HFFc6 (cell line): Measurements from ENCODE around the gene LSM6. TPM values are rescaled to one million over a fixed set of nuclear protein-coding genes. Genes with fewer than 3 reads are reported as not detected.

Source experiments
- DNase-seq: peaks from one replicate; pipeline ENCODE4 v3.0.0-alpha.2; 2018
- H3K27ac Mint-ChIP-seq: 2 replicates; pipeline ENCODE4 v1.8.0; 2020; ENCODE audit warnings: mild to moderate bottlenecking, mixed read lengths
- H3K27me3 Mint-ChIP-seq: 2 replicates; pipeline ENCODE4 v1.8.0; 2021; ENCODE audit warnings: mild to moderate bottlenecking, moderate library complexity, mixed read lengths; ENCODE audit not compliant: insufficient read depth
- H3K36me3 Mint-ChIP-seq: 2 replicates; pipeline ENCODE4 v1.8.0; 2021; ENCODE audit warnings: low read depth, mixed read lengths
- H3K4me1 Mint-ChIP-seq: 2 replicates; pipeline ENCODE4 v1.8.0; 2020; ENCODE audit warnings: low read depth, mixed read lengths
- H3K4me3 Mint-ChIP-seq: 2 replicates; pipeline ENCODE4 v1.8.0; 2020; ENCODE audit warnings: mild to moderate bottlenecking, moderate library complexity, mixed read lengths
- H3K9me3 Mint-ChIP-seq: 2 replicates; pipeline ENCODE4 v1.8.0; 2020; ENCODE audit warnings: mild to moderate bottlenecking, mixed read lengths
- total RNA-seq, 6 experiments: library from RNA; stranded (reverse); fragmentation: NEBNext Ultra II Directional; extraction: Animal tissue kit (Norgen Biotek cat#: 25700); gene quantifications; 2 replicates in 1 of 6; 3 replicates in 5 of 6; pipeline ENCODE4 v1.2.3, GENCODE V29; 2021
- TF ChIP-seq, protein P1 (sequence below): fragments of 200-600 bp; sonication (generic); IDR thresholded peaks from 2 replicates; pipeline ENCODE4 v1.5.0; 2021; ENCODE audit warnings: antibody characterized with exemption, mild to moderate bottlenecking

The LSM6 gene
- total RNA-seq, 6 experiments from 2014 or later, result 18.8 to 27.9 (median 21.7) TPM

- no peak overlapping the region for H3K4me3 Mint-ChIP-seq
- peaks cover 6% of the 10 kb centered on the region; the same call in 1 of the 2 replicates for H3K4me1 Mint-ChIP-seq
- no peaks in the 10 kb centered on the region for H3K36me3 Mint-ChIP-seq
- TF ChIP-seq, protein P1, sequence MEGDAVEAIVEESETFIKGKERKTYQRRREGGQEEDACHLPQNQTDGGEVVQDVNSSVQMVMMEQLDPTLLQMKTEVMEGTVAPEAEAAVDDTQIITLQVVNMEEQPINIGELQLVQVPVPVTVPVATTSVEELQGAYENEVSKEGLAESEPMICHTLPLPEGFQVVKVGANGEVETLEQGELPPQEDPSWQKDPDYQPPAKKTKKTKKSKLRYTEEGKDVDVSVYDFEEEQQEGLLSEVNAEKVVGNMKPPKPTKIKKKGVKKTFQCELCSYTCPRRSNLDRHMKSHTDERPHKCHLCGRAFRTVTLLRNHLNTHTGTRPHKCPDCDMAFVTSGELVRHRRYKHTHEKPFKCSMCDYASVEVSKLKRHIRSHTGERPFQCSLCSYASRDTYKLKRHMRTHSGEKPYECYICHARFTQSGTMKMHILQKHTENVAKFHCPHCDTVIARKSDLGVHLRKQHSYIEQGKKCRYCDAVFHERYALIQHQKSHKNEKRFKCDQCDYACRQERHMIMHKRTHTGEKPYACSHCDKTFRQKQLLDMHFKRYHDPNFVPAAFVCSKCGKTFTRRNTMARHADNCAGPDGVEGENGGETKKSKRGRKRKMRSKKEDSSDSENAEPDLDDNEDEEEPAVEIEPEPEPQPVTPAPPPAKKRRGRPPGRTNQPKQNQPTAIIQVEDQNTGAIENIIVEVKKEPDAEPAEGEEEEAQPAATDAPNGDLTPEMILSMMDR, result no peak
- H3K27me3 Mint-ChIP-seq, result no peaks in the 10 kb centered on the region; the same call in none of the 2 replicates
- no peak overlapping the region for H3K27ac Mint-ChIP-seq
- H3K9me3 Mint-ChIP-seq, result peaks cover 6% of the 10 kb centered on the region; the same call in 1 of the 2 replicates
- DNase-seq, result no peak
Measured at GRCh38 chr4:146158036-146158745, 17.3 kb upstream of the LSM6 start.

- TF ChIP-seq, protein P1, result no peak
- peak overlapping the region; percentile 18; the same call in 1 of the 2 replicates for H3K4me3 Mint-ChIP-seq
- no peaks in the 10 kb centered on the region for H3K27me3 Mint-ChIP-seq
- DNase-seq, result no peak
- peaks cover 6% of the 10 kb centered on the region; the same call in 1 of the 2 replicates for H3K9me3 Mint-ChIP-seq
- H3K27ac Mint-ChIP-seq, result no peak overlapping the region
- H3K4me1 Mint-ChIP-seq, result peaks cover 6% of the 10 kb centered on the region; the same call in 1 of the 2 replicates
- no peaks in the 10 kb centered on the region for H3K36me3 Mint-ChIP-seq
Measured at GRCh38 chr4:146159384-146160058, 16.0 kb upstream of the LSM6 start.

DNA sequence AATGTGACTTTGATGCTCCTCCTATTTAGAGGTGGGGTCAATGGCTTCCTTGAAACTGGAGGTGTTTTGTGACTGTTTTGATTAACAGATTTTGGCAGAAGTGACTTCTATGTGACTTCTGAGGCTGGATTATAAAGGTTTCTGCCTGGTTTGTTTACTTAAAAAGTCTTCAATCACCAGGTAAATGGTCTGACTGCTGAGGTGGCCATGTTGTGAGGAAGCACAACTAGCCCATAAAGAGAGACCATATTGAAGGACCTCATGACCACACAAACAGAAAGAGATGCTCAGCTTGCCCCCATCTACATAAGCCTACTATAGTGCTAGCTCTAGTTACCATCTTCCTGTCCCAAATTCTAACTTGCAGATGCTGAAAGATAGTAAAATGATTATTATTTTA is 14.3 kb upstream of the LSM6 start:
- peaks cover 6% of the 10 kb centered on the region; the same call in 1 of the 2 replicates for H3K9me3 Mint-ChIP-seq
- DNase-seq, result no peak
- H3K27me3 Mint-ChIP-seq, result no peaks in the 10 kb centered on the region
- TF ChIP-seq, protein P1, result no peak
- no peaks in the 10 kb centered on the region for H3K36me3 Mint-ChIP-seq
- no peak overlapping the region for H3K27ac Mint-ChIP-seq
- peaks cover 14% of the 10 kb centered on the region for H3K4me1 Mint-ChIP-seq
- no peak overlapping the region for H3K4me3 Mint-ChIP-seq

DNA sequence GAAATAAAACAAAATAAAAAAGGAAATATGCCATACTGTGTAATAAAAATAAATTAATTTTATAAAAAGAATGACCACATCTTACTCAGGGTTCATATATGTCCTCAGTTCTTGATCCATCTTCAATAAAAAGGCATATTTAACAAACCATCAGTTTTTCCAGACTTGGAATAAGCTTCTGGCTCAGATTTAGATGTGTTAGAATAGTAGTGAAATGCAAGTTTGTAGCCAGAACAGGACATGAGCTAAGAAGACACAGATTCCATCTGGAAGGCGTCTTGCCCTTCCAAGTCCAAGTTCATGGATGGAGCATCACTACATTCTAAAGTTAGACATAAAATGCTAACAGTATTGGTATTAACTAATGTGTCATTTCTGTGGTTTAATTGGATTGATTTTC is 10.3 kb upstream of the LSM6 start:
- Mint-ChIP-seq H3K4me1 (peaks cover 8% of the 10 kb centered on the region), H3K36me3 (no peaks in the 10 kb centered on the region), H3K27ac (no peak overlapping the region), H3K27me3 (peaks cover 3% of the 10 kb centered on the region; the same call in 1 of the 2 replicates), H3K4me3 (no peak overlapping the region), H3K9me3 (no peaks in the 10 kb centered on the region)
- TF ChIP-seq, protein P1, result no peak
- no peak for DNase-seq

DNA sequence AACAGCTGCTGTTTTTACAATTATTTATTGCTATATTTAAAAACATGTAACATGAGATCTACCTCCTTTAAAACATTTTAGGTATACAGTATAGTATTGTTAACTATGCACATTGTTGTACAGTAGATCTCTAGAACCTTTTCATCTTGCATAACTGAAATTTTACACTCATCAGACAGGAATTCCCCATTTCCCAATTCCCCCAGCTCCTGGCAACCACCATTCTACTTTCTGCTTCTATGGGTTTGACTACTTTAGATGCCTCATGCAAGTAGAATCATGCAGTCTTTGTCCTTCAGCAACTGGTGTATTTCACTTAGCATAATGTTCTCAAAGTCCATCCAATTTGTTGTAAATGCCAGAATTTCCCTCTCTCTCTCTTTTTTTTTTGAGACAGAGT is 9.7 kb upstream of the LSM6 start:
- TF ChIP-seq, protein P1, result no peak
- peak; percentile 63 for DNase-seq
- Mint-ChIP-seq H3K27me3 (peaks cover 3% of the 10 kb centered on the region; the same call in 1 of the 2 replicates), H3K27ac (no peak overlapping the region), H3K4me3 (no peak overlapping the region), H3K36me3 (no peaks in the 10 kb centered on the region), H3K4me1 (peaks cover 8% of the 10 kb centered on the region), H3K9me3 (no peaks in the 10 kb centered on the region)
